ENCODE measurements around the gene EHBP1. TPM values are rescaled to one million over a fixed set of nuclear protein-coding genes. Genes with fewer than 3 reads are reported as not detected.
A peak's percentile ranks its signal among the peaks of the same experiment; 100 is the strongest.
"Not testable (repeated sequence)": the region's sequence is repeated elsewhere in the genome, so short reads cannot be mapped to it uniquely, and the experiment has no call there.

The EHBP1 gene
- total RNA-seq, 6 experiments from 2014 or later, result 40.4 to 66.6 (median 46.3) TPM

- peaks cover 0 to 20% (median 2%) of the 10 kb centered on the region in 4 donors for H3K36me3 ChIP-seq
- no peak for ATAC-seq
- no peaks in the 10 kb centered on the region for H3K27me3 ChIP-seq
- intact Hi-C loops (cut with DNase I), result no loop called here
- H3K27ac ChIP-seq, result no peak overlapping the region
- no peak overlapping the region for H3K4me3 ChIP-seq
- no peak for DNase-seq
- WGBS (ENCODE audit: insufficient coverage, low coverage, low lambda C conversion rate, missing lambda C conversion rate), result 96% methylated on average over 2 of the region's 2 CpGs
- TF ChIP-seq, protein P1, sequence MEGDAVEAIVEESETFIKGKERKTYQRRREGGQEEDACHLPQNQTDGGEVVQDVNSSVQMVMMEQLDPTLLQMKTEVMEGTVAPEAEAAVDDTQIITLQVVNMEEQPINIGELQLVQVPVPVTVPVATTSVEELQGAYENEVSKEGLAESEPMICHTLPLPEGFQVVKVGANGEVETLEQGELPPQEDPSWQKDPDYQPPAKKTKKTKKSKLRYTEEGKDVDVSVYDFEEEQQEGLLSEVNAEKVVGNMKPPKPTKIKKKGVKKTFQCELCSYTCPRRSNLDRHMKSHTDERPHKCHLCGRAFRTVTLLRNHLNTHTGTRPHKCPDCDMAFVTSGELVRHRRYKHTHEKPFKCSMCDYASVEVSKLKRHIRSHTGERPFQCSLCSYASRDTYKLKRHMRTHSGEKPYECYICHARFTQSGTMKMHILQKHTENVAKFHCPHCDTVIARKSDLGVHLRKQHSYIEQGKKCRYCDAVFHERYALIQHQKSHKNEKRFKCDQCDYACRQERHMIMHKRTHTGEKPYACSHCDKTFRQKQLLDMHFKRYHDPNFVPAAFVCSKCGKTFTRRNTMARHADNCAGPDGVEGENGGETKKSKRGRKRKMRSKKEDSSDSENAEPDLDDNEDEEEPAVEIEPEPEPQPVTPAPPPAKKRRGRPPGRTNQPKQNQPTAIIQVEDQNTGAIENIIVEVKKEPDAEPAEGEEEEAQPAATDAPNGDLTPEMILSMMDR (IDR thresholded peaks at IDR 0.05), result no peak
- no peak for TF ChIP-seq POLR2A (IDR thresholded peaks at IDR 0.05)
- H3K9me3 ChIP-seq, result no peaks in the 10 kb centered on the region
- no peaks in the 10 kb centered on the region for H3K4me1 ChIP-seq
Measured at GRCh38 chr2:63018439-63018838, 312.9 kb downstream of the EHBP1 start.

DNA sequence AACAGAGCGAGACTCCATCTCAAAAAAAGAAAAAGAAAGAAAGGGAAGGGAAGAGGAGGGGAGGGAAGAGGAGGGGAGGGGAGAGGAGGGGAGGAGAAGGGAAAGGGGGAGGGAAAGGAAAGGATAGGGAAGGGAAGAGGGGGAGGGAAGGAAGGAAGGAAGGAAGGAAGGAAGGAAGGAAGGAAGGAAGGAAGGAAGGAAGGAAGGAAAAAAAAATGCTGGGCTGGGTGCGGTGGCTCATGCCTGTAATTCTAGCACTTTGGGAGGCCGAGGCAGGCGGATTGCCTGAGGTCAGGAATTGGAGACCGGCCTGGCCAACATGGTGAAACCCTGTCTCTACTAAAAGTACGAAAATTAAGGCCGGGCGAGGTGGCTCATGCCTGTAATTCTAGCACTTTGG, 314.2 kb downstream of the EHBP1 start:
- H3K4me1 ChIP-seq; H3K4me3 ChIP-seq; DNase-seq; H3K27me3 ChIP-seq; H3K27ac ChIP-seq; H3K9me3 ChIP-seq; intact Hi-C loops (cut with DNase I); ATAC-seq: not testable (repeated sequence)
- peaks cover 0 to 11% (median 4%) of the 10 kb centered on the region in 4 donors for H3K36me3 ChIP-seq
- 92% methylated on average over 8 of the region's 8 CpGs for WGBS (ENCODE audit: insufficient coverage, low coverage, low lambda C conversion rate, missing lambda C conversion rate)

- Histone ChIP-seq H3K4me1 (no peaks in the 10 kb centered on the region), H3K4me3 (no peak overlapping the region), H3K36me3 (peaks cover 0 to 14% (median 4%) of the 10 kb centered on the region in 4 donors), H3K9me3 (no peaks in the 10 kb centered on the region), H3K27me3 (no peaks in the 10 kb centered on the region), H3K27ac (no peak overlapping the region)
- ATAC-seq (peak in 3 of 4 donors; percentile 35 to 52 (median 52)), DNase-seq (no peak)
- intact Hi-C loops (cut with DNase I), result no loop called here
- WGBS (ENCODE audit: insufficient coverage, low coverage, low lambda C conversion rate, missing lambda C conversion rate), result 0% methylated on average over 1 of the region's 1 CpG
- TF ChIP-seq POLR2A (IDR thresholded peaks at IDR 0.05), result no peak
- TF ChIP-seq, protein P1 (IDR thresholded peaks at IDR 0.05), result peak; percentile 10 to 30 (median 16)
Measured at GRCh38 chr2:63023444-63023843, 317.9 kb downstream of the EHBP1 start.

- Histone ChIP-seq H3K27ac (no peak overlapping the region), H3K4me3 (no peak overlapping the region), H3K4me1 (no peaks in the 10 kb centered on the region), H3K36me3 (peaks cover 0 to 10% (median 4%) of the 10 kb centered on the region in 4 donors), H3K27me3 (no peaks in the 10 kb centered on the region), H3K9me3 (no peaks in the 10 kb centered on the region)
- intact Hi-C loops (cut with DNase I), result no loop called here
- 84% methylated on average over 2 of the region's 2 CpGs for WGBS (ENCODE audit: insufficient coverage, low coverage, low lambda C conversion rate, missing lambda C conversion rate)
- TF ChIP-seq, protein P1 (IDR thresholded peaks at IDR 0.05), result no peak
- TF ChIP-seq POLR2A (IDR thresholded peaks at IDR 0.05), result no peak
- DNase-seq (no peak), ATAC-seq (no peak)
Measured at GRCh38 chr2:63027220-63027619, 321.7 kb downstream of the EHBP1 start.

DNA sequence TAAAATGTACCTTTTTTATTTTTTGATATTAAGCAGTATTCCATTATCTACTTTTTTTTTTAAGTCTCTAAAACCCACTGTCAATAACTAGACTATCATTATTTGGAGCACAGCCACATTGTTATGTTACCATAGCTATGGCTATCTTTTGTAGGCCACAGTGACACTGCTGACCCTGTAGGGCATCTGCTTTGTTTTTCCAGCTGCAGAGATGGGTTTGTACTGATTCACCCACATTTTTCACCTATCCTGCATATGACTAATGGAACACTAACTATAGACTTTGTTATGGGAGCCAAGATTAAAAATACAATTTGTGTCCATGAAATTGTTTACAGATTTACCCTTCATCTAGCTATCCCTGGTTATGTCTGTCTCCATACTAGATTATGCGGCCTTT, 323.5 kb downstream of the EHBP1 start:
- no peaks in the 10 kb centered on the region for H3K4me1 ChIP-seq
- H3K36me3 ChIP-seq, result peaks cover 0 to 9% (median 3%) of the 10 kb centered on the region in 4 donors
- TF ChIP-seq, protein P1 (IDR thresholded peaks at IDR 0.05), result no peak
- TF ChIP-seq POLR2A (IDR thresholded peaks at IDR 0.05), result no peak
- no peak overlapping the region for H3K4me3 ChIP-seq
- H3K9me3 ChIP-seq, result no peaks in the 10 kb centered on the region
- no peaks in the 10 kb centered on the region for H3K27me3 ChIP-seq
- WGBS (ENCODE audit: insufficient coverage, low coverage, low lambda C conversion rate, missing lambda C conversion rate), result 100% methylated on average over 1 of the region's 1 CpG
- intact Hi-C loops (cut with DNase I), result no loop called here
- no peak for DNase-seq
- no peak overlapping the region for H3K27ac ChIP-seq
- ATAC-seq, result no peak
